ENCODE data around the gene PLEKHG1. TPM values are rescaled to one million over a fixed set of nuclear protein-coding genes. Genes with fewer than 3 reads are reported as not detected.

The PLEKHG1 gene
- total RNA-seq, result 0.91 and 2.3 TPM in 2 replicates

DNA sequence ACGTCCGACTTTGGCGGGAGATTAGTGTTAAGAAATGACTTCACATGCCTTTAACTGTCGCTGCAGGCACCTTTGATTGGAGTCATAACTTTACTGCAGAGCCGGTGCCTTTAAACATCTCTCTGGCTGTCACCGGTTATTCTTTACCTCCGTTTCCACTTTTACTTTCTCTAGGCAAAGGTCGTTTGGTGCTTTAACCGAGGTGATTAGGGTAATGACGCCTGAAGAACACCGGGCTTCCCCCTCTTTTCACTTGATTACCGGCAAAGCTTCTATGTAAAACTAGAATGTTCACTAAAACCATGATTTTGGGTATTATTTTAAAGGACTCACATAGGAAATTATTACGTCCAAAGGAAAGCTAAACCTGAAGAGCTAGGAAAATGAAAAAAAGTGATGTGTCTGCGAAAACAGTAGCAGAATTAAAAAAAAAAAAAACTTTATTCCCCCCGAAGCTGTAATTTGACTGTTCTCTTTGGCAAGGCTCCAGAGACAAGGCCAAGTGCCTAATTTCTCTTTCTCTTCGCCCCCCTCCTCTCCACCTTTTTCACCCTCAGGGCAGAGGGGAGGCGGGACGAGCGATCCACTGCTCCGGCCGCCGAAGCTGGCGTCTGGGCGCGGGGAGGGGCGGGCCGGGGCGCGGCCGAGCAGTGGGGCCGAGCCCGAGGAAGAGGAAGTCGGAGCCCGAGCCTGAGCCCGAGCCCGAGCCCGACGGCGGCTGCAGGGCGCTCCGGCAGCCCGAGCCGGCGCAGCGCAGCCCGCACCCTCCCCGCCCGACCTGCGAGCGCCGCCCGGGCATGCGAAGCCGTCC, at the start of gene PLEKHG1:
Gene PLEKHG1 (plus strand): TSS at position 687 of the 811 bp plus-strand sequence. CDS start 133,797 bp downstream, outside the sequence.

Other genes starting within 250 kb of the PLEKHG1 start
- under 0.01 TPM in 2 replicates for gene IYD, start 230.9 kb upstream of the PLEKHG1 start, total RNA-seq